ENCODE measurements around the gene COLEC11. TPM values are rescaled to one million over a fixed set of nuclear protein-coding genes. Genes with fewer than 3 reads are reported as not detected.

COLEC11 gene
- total RNA-seq, 1 donor from 2014 or later: not detected

DNA sequence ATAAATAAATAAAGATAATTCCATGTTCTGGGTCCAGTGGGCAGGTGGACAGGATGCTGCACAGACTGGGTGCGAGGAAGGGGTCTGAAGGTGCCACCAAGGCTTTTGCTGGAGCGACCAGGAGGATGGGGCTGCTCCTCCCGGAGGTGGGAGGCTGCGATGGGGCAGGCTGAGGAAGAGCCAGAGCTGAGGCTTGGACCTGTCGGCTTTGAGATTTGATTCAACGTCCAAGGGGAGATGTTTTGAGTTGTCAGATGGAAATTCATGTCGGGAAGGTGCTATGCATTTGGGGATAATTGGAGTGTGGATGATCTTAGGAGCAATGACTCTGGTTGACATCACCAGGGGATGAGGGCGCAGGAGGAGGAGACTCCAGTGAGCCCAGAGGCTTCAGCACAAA is 74.7 kb downstream of the COLEC11 start:
- DNase-seq (ENCODE audit: extremely low spot score in 2 of 2): peak; percentile 29 to 93
- no peak for TF ChIP-seq POLR2AphosphoS5 (IDR thresholded peaks at IDR 0.05; ENCODE audit: insufficient read depth in 1 of 2, low read depth in 1 of 2)
- no peak for TF ChIP-seq POLR2A (IDR thresholded peaks at IDR 0.05)
- TF ChIP-seq, protein P1, sequence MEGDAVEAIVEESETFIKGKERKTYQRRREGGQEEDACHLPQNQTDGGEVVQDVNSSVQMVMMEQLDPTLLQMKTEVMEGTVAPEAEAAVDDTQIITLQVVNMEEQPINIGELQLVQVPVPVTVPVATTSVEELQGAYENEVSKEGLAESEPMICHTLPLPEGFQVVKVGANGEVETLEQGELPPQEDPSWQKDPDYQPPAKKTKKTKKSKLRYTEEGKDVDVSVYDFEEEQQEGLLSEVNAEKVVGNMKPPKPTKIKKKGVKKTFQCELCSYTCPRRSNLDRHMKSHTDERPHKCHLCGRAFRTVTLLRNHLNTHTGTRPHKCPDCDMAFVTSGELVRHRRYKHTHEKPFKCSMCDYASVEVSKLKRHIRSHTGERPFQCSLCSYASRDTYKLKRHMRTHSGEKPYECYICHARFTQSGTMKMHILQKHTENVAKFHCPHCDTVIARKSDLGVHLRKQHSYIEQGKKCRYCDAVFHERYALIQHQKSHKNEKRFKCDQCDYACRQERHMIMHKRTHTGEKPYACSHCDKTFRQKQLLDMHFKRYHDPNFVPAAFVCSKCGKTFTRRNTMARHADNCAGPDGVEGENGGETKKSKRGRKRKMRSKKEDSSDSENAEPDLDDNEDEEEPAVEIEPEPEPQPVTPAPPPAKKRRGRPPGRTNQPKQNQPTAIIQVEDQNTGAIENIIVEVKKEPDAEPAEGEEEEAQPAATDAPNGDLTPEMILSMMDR (IDR thresholded peaks at IDR 0.05): no peak
- Histone ChIP-seq H3K4me1 (no peaks in the 10 kb centered on the region), H3K27ac (no peak overlapping the region), H3K4me3 (no peak overlapping the region), H3K36me3 (no peaks in the 10 kb centered on the region), H3K9me3 (no peaks in the 10 kb centered on the region), H3K27me3 (no peaks in the 10 kb centered on the region)
- intact Hi-C loops (cut with DNase I): no loop called here

DNA sequence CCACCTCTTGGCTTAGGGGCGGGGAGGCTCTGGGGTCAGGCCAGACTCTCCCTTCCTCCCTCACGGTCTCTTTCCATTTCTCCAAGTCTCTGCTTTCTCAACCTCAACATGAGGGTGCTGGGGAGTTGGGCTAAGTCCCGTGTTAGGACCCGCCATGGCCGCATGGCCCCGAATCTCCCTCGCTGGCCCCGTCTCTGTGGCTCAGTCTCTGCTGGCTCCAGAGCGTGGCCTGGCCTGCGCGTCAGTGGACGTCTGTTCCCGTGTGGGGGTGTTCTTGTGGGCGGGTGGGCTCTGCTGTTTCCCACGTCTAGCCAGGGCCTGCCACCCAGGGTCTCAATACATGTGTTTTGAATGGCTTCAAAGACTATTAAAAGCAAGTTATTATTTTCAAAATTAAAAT is 75.5 kb downstream of the COLEC11 start:
- H3K4me3 ChIP-seq: no peak overlapping the region
- no peaks in the 10 kb centered on the region for H3K36me3 ChIP-seq
- DNase-seq (ENCODE audit: extremely low spot score in 2 of 2): peak; percentile 22 to 64
- no peaks in the 10 kb centered on the region for H3K27me3 ChIP-seq
- intact Hi-C loops (cut with DNase I): no loop called here
- H3K27ac ChIP-seq: no peak overlapping the region
- TF ChIP-seq POLR2AphosphoS5 (IDR thresholded peaks at IDR 0.05; ENCODE audit: insufficient read depth in 1 of 2, low read depth in 1 of 2) (no peak), POLR2A (IDR thresholded peaks at IDR 0.05) (no peak)
- TF ChIP-seq, protein P1 (IDR thresholded peaks at IDR 0.05): no peak
- H3K4me1 ChIP-seq: no peaks in the 10 kb centered on the region
- H3K9me3 ChIP-seq: no peaks in the 10 kb centered on the region

DNA sequence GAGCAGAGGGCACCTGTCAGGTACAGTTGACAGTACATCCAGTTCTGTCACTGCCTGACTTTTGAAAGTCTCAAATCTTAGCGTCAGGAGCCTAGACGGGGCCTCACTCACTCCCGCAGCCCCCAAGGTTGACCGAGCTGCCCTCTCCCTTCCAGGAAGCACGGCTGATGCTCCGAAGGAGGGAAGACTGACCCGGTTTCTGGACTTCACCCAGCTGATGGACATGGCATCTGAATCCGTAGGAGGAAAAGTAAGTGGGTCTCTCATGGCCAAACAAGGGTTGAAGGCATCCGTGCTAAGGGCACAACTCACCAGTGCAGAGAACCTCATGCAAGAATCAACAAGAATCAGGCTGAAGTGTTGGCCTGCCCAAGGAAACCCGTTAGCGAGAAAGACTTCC is 76.0 kb downstream of the COLEC11 start:
- TF ChIP-seq POLR2A (IDR thresholded peaks at IDR 0.05) (no peak), POLR2AphosphoS5 (IDR thresholded peaks at IDR 0.05; ENCODE audit: insufficient read depth in 1 of 2, low read depth in 1 of 2) (no peak)
- TF ChIP-seq, protein P1 (IDR thresholded peaks at IDR 0.05): no peak
- no peaks in the 10 kb centered on the region for H3K4me1 ChIP-seq
- intact Hi-C loops (cut with DNase I): no loop called here

DNA sequence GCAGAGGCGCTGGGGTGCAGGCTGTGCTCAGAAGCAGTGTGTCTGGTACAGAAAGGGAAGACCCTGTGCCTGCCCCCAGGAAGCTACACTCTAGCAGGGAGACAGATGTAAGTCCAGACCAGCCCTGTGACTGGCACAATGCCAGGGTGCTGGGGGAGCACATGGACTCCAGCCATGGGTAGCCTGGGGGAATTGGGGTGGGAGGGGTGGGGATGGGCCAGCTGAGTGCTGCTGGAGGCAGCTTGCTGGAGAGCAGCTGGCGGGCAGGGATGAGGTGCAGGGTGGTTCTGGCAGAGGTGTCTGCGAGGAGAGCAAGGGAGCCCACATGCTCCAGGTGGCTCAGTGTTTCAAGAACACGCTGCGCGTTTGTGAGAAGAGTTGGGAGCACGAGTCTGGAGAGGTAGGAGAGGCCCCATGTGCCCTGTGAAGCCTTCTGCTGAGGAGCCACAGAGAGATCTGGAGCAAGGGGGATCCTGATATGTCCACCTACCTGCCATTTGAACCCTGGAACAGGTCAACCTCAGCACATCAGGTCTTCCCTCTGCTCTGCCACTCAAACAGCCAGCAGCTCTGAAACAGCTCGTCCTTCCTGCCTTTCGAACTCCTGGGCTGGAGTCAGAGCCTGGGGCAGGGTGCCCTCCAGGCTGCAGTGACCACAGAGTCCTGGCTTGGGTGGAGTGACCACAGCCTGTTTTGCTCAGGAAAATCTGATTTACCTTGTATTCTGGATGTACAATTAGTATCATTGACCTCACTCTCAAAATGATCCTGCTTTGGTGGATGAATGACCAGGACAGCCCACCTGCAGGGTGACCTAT is 78.2 kb downstream of the COLEC11 start:
- no peaks in the 10 kb centered on the region for H3K27me3 ChIP-seq
- no peak overlapping the region for H3K27ac ChIP-seq
- no peaks in the 10 kb centered on the region for H3K36me3 ChIP-seq
- intact Hi-C loops (cut with DNase I): no loop called here
- no peaks in the 10 kb centered on the region for H3K4me1 ChIP-seq
- H3K4me3 ChIP-seq: no peak overlapping the region
- no peak for TF ChIP-seq POLR2AphosphoS5 (IDR thresholded peaks at IDR 0.05; ENCODE audit: insufficient read depth in 1 of 2, low read depth in 1 of 2)
- TF ChIP-seq, protein P1 (IDR thresholded peaks at IDR 0.05): no peak
- no peak for TF ChIP-seq POLR2A (IDR thresholded peaks at IDR 0.05)
- no peaks in the 10 kb centered on the region for H3K9me3 ChIP-seq
- peak; percentile 72 to 79 for DNase-seq (ENCODE audit: extremely low spot score in 2 of 2)

More for the DNA sequence above, 76.0 kb downstream of the COLEC11 start:
- no peak overlapping the region for H3K27ac ChIP-seq
- H3K9me3 ChIP-seq: no peaks in the 10 kb centered on the region
- H3K36me3 ChIP-seq: no peaks in the 10 kb centered on the region
- H3K4me3 ChIP-seq: no peak overlapping the region
- H3K27me3 ChIP-seq: no peaks in the 10 kb centered on the region
- peak; percentile 40 to 75 for DNase-seq (ENCODE audit: extremely low spot score in 2 of 2)
